Activated CD8-positive, alpha-beta memory T cell treated with anti-CD3 and anti-CD28 coated beads, Interleukin-2, amount 50 U/mL, for 24 hours (primary cell): ENCODE results near the gene TRAM2.

Source experiments
- DNase-seq: peaks from one replicate; pipeline ENCODE4 v3.0.0-alpha.2; 2020; ENCODE audit errors: extremely low read depth

TRAM2 gene

GRCh38 chr6:52547647-52548352 is 29.1 kb downstream of the TRAM2 start:
- DNase-seq = no peak

GRCh38 chr6:52546678-52547077 is 30.2 kb downstream of the TRAM2 start:
- DNase-seq = no peak

- no peak for DNase-seq
These were observed 30.7 kb downstream of the TRAM2 start for GRCh38 chr6:52546192-52546591.

GRCh38 chr6:52545406-52546119 is 31.3 kb downstream of the TRAM2 start:
- DNase-seq = no peak

- no peak for DNase-seq
These were observed 32.1 kb downstream of the TRAM2 start for GRCh38 chr6:52544602-52545405.

GRCh38 chr6:52543729-52544601 is 32.9 kb downstream of the TRAM2 start:
- DNase-seq = no peak

GRCh38 chr6:52543262-52543661 is 33.6 kb downstream of the TRAM2 start:
- DNase-seq = no peak

- DNase-seq = no peak
These were observed 35.7 kb downstream of the TRAM2 start for GRCh38 chr6:52541135-52541534.

GRCh38 chr6:52540286-52540902 is 36.5 kb downstream of the TRAM2 start:
- DNase-seq = no peak

GRCh38 chr6:52539607-52540006 is 37.3 kb downstream of the TRAM2 start:
- DNase-seq = no peak

- DNase-seq = no peak
These were observed 37.9 kb downstream of the TRAM2 start for GRCh38 chr6:52538901-52539354.

GRCh38 chr6:52538252-52538900 is 38.5 kb downstream of the TRAM2 start:
- DNase-seq = no peak

GRCh38 chr6:52537001-52537753 is 39.7 kb downstream of the TRAM2 start:
- DNase-seq = no peak

- DNase-seq = no peak
These were observed 40.4 kb downstream of the TRAM2 start for GRCh38 chr6:52536424-52536916.

GRCh38 chr6:52535711-52536423 is 41.0 kb downstream of the TRAM2 start:
- DNase-seq = no peak

GRCh38 chr6:52534966-52535390 is 41.9 kb downstream of the TRAM2 start:
- peak; percentile 0 for DNase-seq

- DNase-seq = no peak
These were observed 42.5 kb downstream of the TRAM2 start for GRCh38 chr6:52534363-52534762.

- DNase-seq = no peak
These were observed 43.4 kb downstream of the TRAM2 start for GRCh38 chr6:52533491-52533890.

GRCh38 chr6:52532457-52532856 is 44.4 kb downstream of the TRAM2 start:
- no peak for DNase-seq
